A549 (cell line): Measurements from ENCODE around the gene PLCB1.

Experiments
- CBX8 ChIP-seq: fragments of 200-600 bp; sonication (generic); IDR thresholded peaks from 2 replicates; pipeline ENCODE4 v1.6.1; 2016
- CEBPB ChIP-seq, 2 experiments: fragments of >200 bp in 1 of 2; sonication (Bioruptor Twin) in 1 of 2; formaldehyde crosslinking in 1 of 2; IDR thresholded peaks; 2 replicates each; pipeline ENCODE4 v1.6.1; 2012 to 2016
- MAZ ChIP-seq: fragments of 150-350 bp; IDR thresholded peaks from 2 replicates; pipeline ENCODE4 v1.6.1; 2014; ENCODE audit warnings: antibody characterized with exemption, low read depth, low read length, borderline replicate concordance
- POLR2A ChIP-seq: IDR thresholded peaks from 2 replicates; pipeline ENCODE4 v1.6.1; 2012; ENCODE audit warnings: mild to moderate bottlenecking, low read length
- POLR2AphosphoS2 ChIP-seq: conservative IDR thresholded peaks from 2 replicates; pipeline ENCODE4 v1.6.1; 2012; ENCODE audit warnings: low read length, improper control_type of control experiment, inconsistent platforms
- REST ChIP-seq: fragments of 200-600 bp; sonication (generic); IDR thresholded peaks from 2 replicates; pipeline ENCODE4 v1.6.1; 2016; ENCODE audit warnings: antibody characterized with exemption, mild to moderate bottlenecking, moderate library complexity
- RFX5 ChIP-seq: fragments of 450-650 bp; IDR thresholded peaks from 2 replicates; pipeline ENCODE4 v1.7.1; 2014; ENCODE audit warnings: antibody characterized with exemption, mild to moderate bottlenecking, moderate library complexity
- TF ChIP-seq, protein P1 (sequence below): fragments of 450-650 bp; IDR thresholded peaks from 2 replicates; pipeline ENCODE4 v1.6.1; 2014; ENCODE audit warnings: antibody characterized with exemption

- TF ChIP-seq CEBPB (IDR thresholded peaks at IDR 0.05) (no peak), MAZ (no peak), POLR2AphosphoS2 (no peak), POLR2A (no peak), CBX8 (no peak), RFX5 (no peak), REST (no peak)
- TF ChIP-seq, protein P1, sequence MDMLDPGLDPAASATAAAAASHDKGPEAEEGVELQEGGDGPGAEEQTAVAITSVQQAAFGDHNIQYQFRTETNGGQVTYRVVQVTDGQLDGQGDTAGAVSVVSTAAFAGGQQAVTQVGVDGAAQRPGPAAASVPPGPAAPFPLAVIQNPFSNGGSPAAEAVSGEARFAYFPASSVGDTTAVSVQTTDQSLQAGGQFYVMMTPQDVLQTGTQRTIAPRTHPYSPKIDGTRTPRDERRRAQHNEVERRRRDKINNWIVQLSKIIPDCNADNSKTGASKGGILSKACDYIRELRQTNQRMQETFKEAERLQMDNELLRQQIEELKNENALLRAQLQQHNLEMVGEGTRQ, result no peak
These were observed 172.2 kb downstream of the PLCB1 start for GRCh38 chr20:8304124-8304816.
